GM12864 (cell line): Measurements from ENCODE around the gene FANCL.
"Not testable (repeated sequence)": the region's sequence is repeated elsewhere in the genome, so short reads cannot be mapped to it uniquely, and the experiment has no call there.

Experiments
- DNase-seq: peaks from one replicate; pipeline ENCODE4 v3.0.0-alpha.2; 2011; ENCODE audit warnings: low read depth
- H3K4me3 ChIP-seq: 2 replicates; pipeline ENCODE4 v1.5.1; 2011; ENCODE audit warnings: mild to moderate bottlenecking, low read depth, low read length, control low read depth
- CTCF ChIP-seq: IDR thresholded peaks from 2 replicates; pipeline ENCODE4 v1.5.1; 2011; ENCODE audit warnings: low read depth, mild to moderate bottlenecking, moderate library complexity, low read length, control low read depth, inconsistent platforms; ENCODE audit errors: missing control alignments

Gene FANCL

GRCh38 chr2:58186501-58186900, 54.6 kb downstream of the FANCL start:
- DNase-seq = no peak
- no peak overlapping the region for H3K4me3 ChIP-seq
- TF ChIP-seq CTCF = no peak

DNA sequence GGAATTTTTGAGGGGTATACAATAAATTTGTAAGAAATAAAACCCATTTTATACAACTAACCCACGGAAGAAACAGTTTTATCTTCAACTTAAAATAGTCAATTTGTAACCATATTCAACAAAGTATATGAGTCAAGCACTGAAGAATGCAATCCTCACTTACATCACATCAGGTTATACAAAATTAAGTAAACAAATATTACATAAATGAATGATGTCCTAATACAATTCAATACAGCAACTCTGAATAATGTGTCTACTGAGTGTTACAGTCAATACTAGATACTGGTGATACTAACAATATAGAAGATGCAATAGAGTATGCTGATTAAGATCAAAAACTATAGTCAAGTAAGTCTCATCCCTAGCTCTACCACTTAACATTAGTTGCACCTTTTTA, 58.6 kb downstream of the FANCL start:
- H3K4me3 ChIP-seq = no peak overlapping the region
- no peak for TF ChIP-seq CTCF
- no peak for DNase-seq

DNA sequence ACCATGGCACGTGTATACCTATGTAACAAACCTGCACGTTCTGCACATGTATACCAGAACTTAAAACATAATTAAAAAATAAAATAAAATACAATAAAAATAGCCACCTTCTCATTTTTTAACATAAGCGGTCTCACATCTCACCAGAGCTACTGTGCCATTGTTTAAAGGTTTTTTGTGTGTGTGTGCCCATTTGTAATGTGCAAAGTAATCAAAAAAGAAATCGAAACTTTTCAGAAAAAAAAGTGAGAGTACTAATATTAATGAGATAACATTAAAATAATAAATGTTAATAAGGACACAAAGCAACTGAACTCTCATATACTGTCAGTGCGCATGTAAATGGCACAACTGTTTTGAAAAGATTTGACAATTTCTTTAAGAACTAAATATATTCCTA, 60.5 kb downstream of the FANCL start:
- no peak overlapping the region for H3K4me3 ChIP-seq
- no peak for TF ChIP-seq CTCF

DNA sequence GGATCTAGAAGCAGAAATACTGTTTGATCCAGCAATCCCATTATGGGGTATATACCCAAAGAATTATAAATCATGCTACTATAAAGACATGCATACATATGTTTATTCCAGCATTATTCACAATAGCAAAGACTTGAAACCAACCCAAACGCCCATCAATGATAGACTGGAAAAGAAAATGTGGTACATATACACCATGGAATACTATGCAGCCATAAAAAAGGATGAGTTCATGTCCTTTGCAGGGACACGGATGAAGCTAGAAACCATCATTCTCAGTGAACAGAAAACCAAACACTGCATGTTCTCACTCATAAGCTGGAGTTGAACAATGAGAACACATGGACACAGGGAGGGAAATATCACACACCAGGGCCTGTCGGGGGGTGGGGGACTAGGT, 61.0 kb downstream of the FANCL start:
- H3K4me3 ChIP-seq, DNase-seq: not testable (repeated sequence)

More for the DNA sequence above, 60.5 kb downstream of the FANCL start:
- no peak for DNase-seq

DNA sequence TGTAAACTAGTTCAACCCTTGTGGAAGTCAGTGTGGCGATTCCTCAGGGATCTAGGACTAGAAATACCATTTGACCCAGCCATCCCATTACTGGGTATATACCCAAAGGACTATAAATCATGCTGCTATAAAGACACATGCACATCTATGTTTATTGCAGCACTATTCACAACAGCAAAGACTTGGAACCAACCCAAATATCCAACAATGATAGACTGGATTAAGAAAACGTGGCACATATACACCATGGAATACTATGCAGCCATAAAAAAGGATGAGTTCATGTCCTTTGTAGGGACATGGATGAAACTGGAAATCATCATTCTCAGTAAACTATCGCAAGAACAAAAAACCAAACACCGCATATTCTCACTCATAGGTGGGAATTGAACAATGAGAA, 63.9 kb downstream of the FANCL start:
- not testable (repeated sequence) for H3K4me3 ChIP-seq, DNase-seq

DNA sequence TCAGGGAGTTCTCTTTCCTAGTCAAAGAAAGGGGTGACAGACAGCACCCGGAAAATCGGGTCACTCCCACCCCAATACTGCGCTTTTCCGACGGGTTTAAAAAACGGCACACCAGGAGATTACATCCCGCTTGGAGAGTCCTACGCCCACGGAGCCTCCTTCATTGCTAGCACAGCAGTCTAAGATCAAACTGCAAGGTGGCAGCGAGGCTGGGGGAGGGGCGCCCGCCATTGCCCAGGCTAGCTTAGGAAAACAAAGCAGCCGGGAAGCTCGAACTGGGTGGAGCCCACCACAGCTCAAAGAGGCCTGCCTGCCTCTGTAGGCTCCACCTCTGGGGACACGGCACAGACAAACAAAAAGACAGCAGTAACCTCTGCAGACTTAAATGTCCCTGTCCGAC, 69.3 kb downstream of the FANCL start:
- not testable (repeated sequence) for DNase-seq, H3K4me3 ChIP-seq

- not testable (repeated sequence) for DNase-seq
Measured at GRCh38 chr2:58170334-58170933, 70.7 kb downstream of the FANCL start.

DNA sequence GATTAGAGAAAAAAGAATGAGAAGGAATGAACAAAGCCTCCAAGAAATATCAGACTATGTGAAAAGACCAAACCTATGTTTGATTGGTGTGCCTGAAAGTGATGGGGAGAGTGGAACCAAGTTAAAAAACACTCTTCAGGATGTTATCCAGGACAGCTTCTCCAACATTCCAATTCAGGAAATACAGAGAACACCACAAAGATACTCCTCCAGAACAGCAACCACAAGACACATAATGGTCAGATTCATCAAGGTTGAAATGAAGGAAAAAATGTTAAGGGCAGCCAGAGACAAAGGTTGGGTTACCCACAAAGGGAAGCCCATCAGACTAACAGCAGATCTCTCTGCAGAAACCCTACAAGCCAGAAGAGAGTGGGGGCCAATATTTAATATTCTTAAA, 71.3 kb downstream of the FANCL start:
- not testable (repeated sequence) for DNase-seq, H3K4me3 ChIP-seq

More at GRCh38 chr2:58170334-58170933, 70.7 kb downstream of the FANCL start:
- not testable (repeated sequence) for H3K4me3 ChIP-seq

DNA sequence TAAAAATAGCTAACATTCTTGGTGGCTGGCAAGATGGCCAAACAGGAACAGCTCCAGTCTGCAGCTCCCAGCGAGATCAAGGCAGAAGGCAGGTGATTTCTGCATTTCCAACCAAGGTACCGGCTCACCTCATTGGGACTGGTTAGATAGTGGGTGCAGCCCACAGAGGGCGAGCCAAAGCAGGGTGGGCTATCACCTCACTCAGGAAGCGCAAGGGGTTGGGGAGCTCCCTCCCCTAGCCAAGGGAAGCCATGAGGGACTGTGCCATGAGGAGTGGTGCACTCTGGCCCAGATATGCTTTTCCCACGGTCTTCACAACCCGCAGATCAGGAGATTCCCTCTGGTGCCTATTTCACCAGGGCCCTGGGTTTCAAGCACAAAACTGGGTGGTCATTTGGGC, 73.0 kb downstream of the FANCL start:
- H3K4me3 ChIP-seq, DNase-seq: not testable (repeated sequence)

DNA sequence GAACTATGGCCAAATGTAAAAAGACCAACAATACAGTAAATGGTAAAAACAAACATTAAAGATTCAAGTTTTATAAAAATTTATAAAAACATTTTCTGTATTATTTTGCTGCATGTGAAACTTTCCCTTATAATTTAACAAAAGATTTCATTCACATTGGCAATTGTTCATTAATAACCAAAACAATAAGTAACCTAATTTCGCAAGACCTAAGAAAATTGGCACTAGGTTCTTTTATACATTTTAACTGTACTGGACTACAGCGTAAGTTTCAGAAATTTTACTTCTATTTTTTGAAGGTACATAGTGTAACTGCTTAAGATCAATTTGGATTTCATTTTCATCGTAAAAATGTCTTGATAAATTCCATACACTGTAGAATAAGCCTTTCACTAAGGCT, 77.2 kb downstream of the FANCL start:
- no peak for DNase-seq
- TF ChIP-seq CTCF = no peak
- H3K4me3 ChIP-seq = no peak overlapping the region
